ENCODE measurements around the gene CST11. TPM values are rescaled to one million over a fixed set of nuclear protein-coding genes. Genes with fewer than 3 reads are reported as not detected.
"Not testable (repeated sequence)": the region's sequence is repeated elsewhere in the genome, so short reads cannot be mapped to it uniquely, and the experiment has no call there.

The CST11 gene
- total RNA-seq: not detected

- H3K4me1 Mint-ChIP-seq: peaks cover 6% of the 10 kb centered on the region
- ATAC-seq (replicated peaks): no peak
- H3K9me3 Mint-ChIP-seq: no peaks in the 10 kb centered on the region
- H3K4me3 Mint-ChIP-seq: no peak within 1 kb of the TSS
- no peaks in the 10 kb centered on the region for H3K36me3 Mint-ChIP-seq (ENCODE audit: low read depth)
- H3K27ac Mint-ChIP-seq: no peak within 1 kb of the TSS
- H3K27me3 Mint-ChIP-seq: peaks cover 18% of the 10 kb centered on the region
These were observed at the start of gene CST11 for GRCh38 chr20:23452776-23453175. CST11 (minus strand) TSS chr20:23452876; CDS start chr20:23452811, 65 bp downstream.

- Mint-ChIP-seq H3K9me3 (peaks cover 4% of the 10 kb centered on the region), H3K27me3 (peaks cover 38% of the 10 kb centered on the region)
These were observed 49.2 kb upstream of the CST11 start for GRCh38 chr20:23501926-23502325.

GRCh38 chr20:23497536-23497935 lies 44.9 kb upstream of the CST11 start:
- peak overlapping the region; percentile 1 for H3K4me3 Mint-ChIP-seq
- H3K27me3 Mint-ChIP-seq: peaks cover 30% of the 10 kb centered on the region
- H3K27ac Mint-ChIP-seq: peak overlapping the region; percentile 11
- ATAC-seq (replicated peaks): peak; percentile 96
- H3K4me1 Mint-ChIP-seq: peaks cover 6% of the 10 kb centered on the region
- H3K36me3 Mint-ChIP-seq (ENCODE audit: low read depth): no peaks in the 10 kb centered on the region
- H3K9me3 Mint-ChIP-seq: peaks cover 4% of the 10 kb centered on the region

More at GRCh38 chr20:23501926-23502325, 49.2 kb upstream of the CST11 start:
- no peak for ATAC-seq (replicated peaks)
- Mint-ChIP-seq H3K4me1 (peaks cover 6% of the 10 kb centered on the region), H3K27ac (no peak overlapping the region), H3K4me3 (no peak overlapping the region), H3K36me3 (ENCODE audit: low read depth) (no peaks in the 10 kb centered on the region)

GRCh38 chr20:23493172-23493772 lies 40.6 kb upstream of the CST11 start:
- no peak for ATAC-seq (replicated peaks)
- Mint-ChIP-seq H3K27ac (no peak overlapping the region), H3K36me3 (ENCODE audit: low read depth) (no peaks in the 10 kb centered on the region), H3K9me3 (peaks cover 4% of the 10 kb centered on the region), H3K4me3 (no peak overlapping the region), H3K4me1 (peaks cover 6% of the 10 kb centered on the region), H3K27me3 (peaks cover 4% of the 10 kb centered on the region)

GRCh38 chr20:23492292-23492691 lies 39.6 kb upstream of the CST11 start:
- H3K27me3 Mint-ChIP-seq: no peaks in the 10 kb centered on the region
- H3K36me3 Mint-ChIP-seq (ENCODE audit: low read depth): no peaks in the 10 kb centered on the region
- H3K4me1 Mint-ChIP-seq: no peaks in the 10 kb centered on the region
- ATAC-seq (replicated peaks): peak; percentile 71
- no peak overlapping the region for H3K27ac Mint-ChIP-seq
- no peaks in the 10 kb centered on the region for H3K9me3 Mint-ChIP-seq
- no peak overlapping the region for H3K4me3 Mint-ChIP-seq

- no peaks in the 10 kb centered on the region for H3K36me3 Mint-ChIP-seq (ENCODE audit: low read depth)
- H3K4me3 Mint-ChIP-seq: no peak within 1 kb of the TSS
- no peaks in the 10 kb centered on the region for H3K4me1 Mint-ChIP-seq
- H3K27ac Mint-ChIP-seq: no peak within 1 kb of the TSS
- no peak for ATAC-seq (replicated peaks)
- no peaks in the 10 kb centered on the region for H3K9me3 Mint-ChIP-seq
- no peaks in the 10 kb centered on the region for H3K27me3 Mint-ChIP-seq
These were observed 38.1 kb upstream of the CST11 start, which contains the start of gene CST8 for GRCh38 chr20:23490817-23491216. CST8 (plus strand) TSS chr20:23491117; CDS start chr20:23491668, 551 bp downstream.

GRCh38 chr20:23488996-23489395 lies 36.3 kb upstream of the CST11 start:
- Mint-ChIP-seq H3K27ac (no peak overlapping the region), H3K9me3 (no peaks in the 10 kb centered on the region), H3K4me3 (no peak overlapping the region), H3K27me3 (peaks cover 8% of the 10 kb centered on the region), H3K4me1 (no peaks in the 10 kb centered on the region), H3K36me3 (ENCODE audit: low read depth) (no peaks in the 10 kb centered on the region)
- no peak for ATAC-seq (replicated peaks)

- H3K4me3 Mint-ChIP-seq: no peak overlapping the region
- H3K36me3 Mint-ChIP-seq (ENCODE audit: low read depth): no peaks in the 10 kb centered on the region
- H3K27me3 Mint-ChIP-seq: peaks cover 9% of the 10 kb centered on the region
- H3K9me3 Mint-ChIP-seq: no peaks in the 10 kb centered on the region
- no peak for ATAC-seq (replicated peaks)
- no peak overlapping the region for H3K27ac Mint-ChIP-seq
- no peaks in the 10 kb centered on the region for H3K4me1 Mint-ChIP-seq
These were observed 35.8 kb upstream of the CST11 start for GRCh38 chr20:23488470-23488869.

GRCh38 chr20:23484081-23484480 lies 31.4 kb upstream of the CST11 start:
- H3K27ac Mint-ChIP-seq: no peak overlapping the region
- no peak overlapping the region for H3K4me3 Mint-ChIP-seq
- no peak for ATAC-seq (replicated peaks)

GRCh38 chr20:23482138-23482537 lies 29.5 kb upstream of the CST11 start:
- Mint-ChIP-seq H3K9me3 (no peaks in the 10 kb centered on the region), H3K36me3 (ENCODE audit: low read depth) (no peaks in the 10 kb centered on the region), H3K27me3 (peaks cover 17% of the 10 kb centered on the region), H3K4me1 (no peaks in the 10 kb centered on the region), H3K27ac (no peak overlapping the region), H3K4me3 (no peak overlapping the region)
- no peak for ATAC-seq (replicated peaks)

More at GRCh38 chr20:23484081-23484480, 31.4 kb upstream of the CST11 start:
- no peaks in the 10 kb centered on the region for H3K9me3 Mint-ChIP-seq
- peaks cover 17% of the 10 kb centered on the region for H3K27me3 Mint-ChIP-seq
- H3K4me1 Mint-ChIP-seq: no peaks in the 10 kb centered on the region
- no peaks in the 10 kb centered on the region for H3K36me3 Mint-ChIP-seq (ENCODE audit: low read depth)

GRCh38 chr20:23479043-23479442 lies 26.4 kb upstream of the CST11 start:
- Mint-ChIP-seq H3K9me3 (no peaks in the 10 kb centered on the region), H3K4me1 (no peaks in the 10 kb centered on the region), H3K27me3 (peaks cover 10% of the 10 kb centered on the region), H3K27ac (no peak overlapping the region), H3K4me3 (no peak overlapping the region), H3K36me3 (ENCODE audit: low read depth) (no peaks in the 10 kb centered on the region)
- ATAC-seq (replicated peaks): no peak

- H3K9me3 Mint-ChIP-seq: no peaks in the 10 kb centered on the region
- H3K4me1 Mint-ChIP-seq: no peaks in the 10 kb centered on the region
- H3K4me3 Mint-ChIP-seq: no peak overlapping the region
- H3K27ac Mint-ChIP-seq: no peak overlapping the region
- no peaks in the 10 kb centered on the region for H3K36me3 Mint-ChIP-seq (ENCODE audit: low read depth)
- H3K27me3 Mint-ChIP-seq: peaks cover 5% of the 10 kb centered on the region
- no peak for ATAC-seq (replicated peaks)
These were observed 24.5 kb upstream of the CST11 start for GRCh38 chr20:23477223-23477622.

- Mint-ChIP-seq H3K27ac (no peak overlapping the region), H3K4me1 (no peaks in the 10 kb centered on the region), H3K4me3 (no peak overlapping the region), H3K9me3 (no peaks in the 10 kb centered on the region), H3K27me3 (peaks cover 5% of the 10 kb centered on the region), H3K36me3 (ENCODE audit: low read depth) (no peaks in the 10 kb centered on the region)
- no peak for ATAC-seq (replicated peaks)
These were observed 23.5 kb upstream of the CST11 start for GRCh38 chr20:23476015-23476754.

- H3K27ac Mint-ChIP-seq: no peak overlapping the region
- no peaks in the 10 kb centered on the region for H3K4me1 Mint-ChIP-seq
- no peak overlapping the region for H3K4me3 Mint-ChIP-seq
- ATAC-seq (replicated peaks): no peak
- peaks cover 9% of the 10 kb centered on the region for H3K27me3 Mint-ChIP-seq
- H3K9me3 Mint-ChIP-seq: no peaks in the 10 kb centered on the region
- no peaks in the 10 kb centered on the region for H3K36me3 Mint-ChIP-seq (ENCODE audit: low read depth)
These were observed 22.7 kb upstream of the CST11 start for GRCh38 chr20:23475395-23475794.

GRCh38 chr20:23473293-23473692 lies 20.6 kb upstream of the CST11 start:
- peaks cover 14% of the 10 kb centered on the region for H3K27me3 Mint-ChIP-seq
- not testable (repeated sequence) for ATAC-seq (replicated peaks); H3K36me3 Mint-ChIP-seq (ENCODE audit: low read depth); H3K4me1 Mint-ChIP-seq; H3K4me3 Mint-ChIP-seq; H3K27ac Mint-ChIP-seq; H3K9me3 Mint-ChIP-seq

Measured in activated T-helper 17 cell treated with anti-CD3 and anti-CD28 coated beads, Interleukin-2, amount 50 U/mL, for 72 hours (primary cell).